ENCODE data around the gene CDKL2.

Gene CDKL2

GRCh38 chr4:75634951-75635350 is 4.6 kb upstream of the CDKL2 start:
- DNase-seq (ENCODE audit: low read depth, low spot score) = no peak
- TF ChIP-seq CTCF (IDR thresholded peaks at IDR 0.05; ENCODE audit: insufficient read depth, low read length, missing control alignments) = no peak
- ChIA-PET CTCF (interaction anchor here (1.2 kb wide), 1 partner anchor 19 kb away, joined by 3 read pairs; no protein-coding TSS in a partner anchor), POLR2A (interaction anchor here (1.0 kb wide), 1 partner anchor 89 kb away, joined by 3 read pairs; the partner anchor contains the start of gene USO1)
- no peak overlapping the region for H3K4me3 ChIP-seq (ENCODE audit: low read depth, low read length)

GRCh38 chr4:75634281-75634680 is 4.0 kb upstream of the CDKL2 start:
- no peak overlapping the region for H3K4me3 ChIP-seq (ENCODE audit: low read depth, low read length)
- no peak for TF ChIP-seq CTCF (IDR thresholded peaks at IDR 0.05; ENCODE audit: insufficient read depth, low read length, missing control alignments)
- ChIA-PET POLR2A (interaction anchor here (1.0 kb wide), 1 partner anchor 90 kb away, joined by 3 read pairs; the partner anchor contains the start of gene USO1), CTCF (no interaction called here)
- no peak for DNase-seq (ENCODE audit: low read depth, low spot score)

- no peak for DNase-seq (ENCODE audit: low read depth, low spot score)
- ChIA-PET CTCF (no interaction called here), POLR2A (no interaction called here)
- H3K4me3 ChIP-seq (ENCODE audit: low read depth, low read length) = no peak overlapping the region
- no peak for TF ChIP-seq CTCF (IDR thresholded peaks at IDR 0.05; ENCODE audit: insufficient read depth, low read length, missing control alignments)
These were observed 3.5 kb upstream of the CDKL2 start for GRCh38 chr4:75633846-75634245.

- ChIA-PET POLR2A (no interaction called here), CTCF (no interaction called here)
- DNase-seq (ENCODE audit: low read depth, low spot score) = no peak
- no peak for TF ChIP-seq CTCF (IDR thresholded peaks at IDR 0.05; ENCODE audit: insufficient read depth, low read length, missing control alignments)
- H3K4me3 ChIP-seq (ENCODE audit: low read depth, low read length) = peak overlapping the region; percentile 80
These were observed 605 bp upstream of the CDKL2 start for GRCh38 chr4:75630937-75631329.

- ChIA-PET CTCF (no interaction called here), POLR2A (no interaction called here)
- H3K4me3 ChIP-seq (ENCODE audit: low read depth, low read length) = no peak overlapping the region
- DNase-seq (ENCODE audit: low read depth, low spot score) = no peak
- TF ChIP-seq CTCF (IDR thresholded peaks at IDR 0.05; ENCODE audit: insufficient read depth, low read length, missing control alignments) = no peak
These were observed 1.1 kb downstream of the CDKL2 start for GRCh38 chr4:75629239-75629638.

- ChIA-PET CTCF (no interaction called here), POLR2A (no interaction called here)
- no peak for DNase-seq (ENCODE audit: low read depth, low spot score)
- TF ChIP-seq CTCF (IDR thresholded peaks at IDR 0.05; ENCODE audit: insufficient read depth, low read length, missing control alignments) = no peak
- H3K4me3 ChIP-seq (ENCODE audit: low read depth, low read length) = no peak overlapping the region
These were observed 7.3 kb downstream of the CDKL2 start for GRCh38 chr4:75623026-75623425.

Measured in AG04449 (cell line).